DND-41 (cell line): ENCODE results near the gene XIRP2.

Source experiments
- ATAC-seq: fragments of 200-7000 bp; cut with Tn5 transposase; 3 replicates; pipeline ENCODE4 v1.9.1; 2021; ENCODE audit warnings: low read depth; ENCODE audit not compliant: insufficient read depth
- DNase-seq: peaks from one replicate; pipeline ENCODE4 v3.0.0-alpha.2; 2020
- H2AFZ ChIP-seq: 2 replicates; pipeline ENCODE4 v1.6.0; 2012; ENCODE audit warnings: low read depth, low read length
- H3K27ac ChIP-seq: 2 replicates; pipeline ENCODE4 v1.5.1; 2012; ENCODE audit warnings: low read length, inconsistent platforms
- H3K27me3 ChIP-seq: fragments of 200-600 bp; sonication (generic); 2 replicates; pipeline ENCODE4 v1.6.0; 2012; ENCODE audit warnings: low read length, mild to moderate bottlenecking, inconsistent platforms; ENCODE audit not compliant: insufficient read depth, poor library complexity
- H3K36me3 ChIP-seq: 2 replicates; pipeline ENCODE4 v1.5.1; 2012; ENCODE audit warnings: low read length, inconsistent platforms; ENCODE audit not compliant: insufficient read depth
- H3K4me1 ChIP-seq: 2 replicates; pipeline ENCODE4 v1.5.1; 2012; ENCODE audit warnings: mild to moderate bottlenecking, low read length; ENCODE audit not compliant: insufficient read depth
- H3K4me2 ChIP-seq: 2 replicates; pipeline ENCODE4 v1.6.0; 2012; ENCODE audit warnings: mild to moderate bottlenecking, moderate library complexity, low read length, inconsistent platforms; ENCODE audit not compliant: insufficient read depth
- H3K4me3 ChIP-seq, 2 experiments: fragments of 200-600 bp in 1 of 2; shearing (Covaris generic) in 1 of 2; 2 replicates each; pipeline ENCODE4 v1.5.1; 2012 to 2016; ENCODE audit warnings: inconsistent platforms in 2 of 2, low read length in 2 of 2, mild to moderate bottlenecking in 2 of 2, low read depth in 1 of 2, moderate library complexity in 1 of 2
- H3K79me2 ChIP-seq: 2 replicates; pipeline ENCODE4 v1.6.0; 2012; ENCODE audit warnings: low read length, inconsistent platforms; ENCODE audit not compliant: insufficient read depth
- H3K9ac ChIP-seq: 2 replicates; pipeline ENCODE4 v1.6.0; 2012; ENCODE audit warnings: low read depth, mild to moderate bottlenecking, inconsistent platforms, low read length, moderate library complexity
- H3K9me3 ChIP-seq: 2 replicates; pipeline ENCODE4 v1.5.1; 2012; ENCODE audit warnings: low read length, moderate library complexity, mild to moderate bottlenecking, inconsistent platforms; ENCODE audit not compliant: insufficient read depth, severe bottlenecking
- H4K20me1 ChIP-seq: 2 replicates; pipeline ENCODE4 v1.6.0; 2012; ENCODE audit warnings: low read length; ENCODE audit not compliant: insufficient read depth
- EZH2 ChIP-seq: IDR thresholded peaks from 3 replicates; pipeline ENCODE4 v1.6.1; 2012; ENCODE audit warnings: borderline replicate concordance, low read depth, mild to moderate bottlenecking, moderate library complexity, low read length, inconsistent platforms; ENCODE audit not compliant: severe bottlenecking
- TF ChIP-seq, protein P1 (sequence below): IDR thresholded peaks from 2 replicates; pipeline ENCODE4 v1.5.1; 2012; ENCODE audit warnings: borderline replicate concordance, low read length, moderate library complexity, mild to moderate bottlenecking; ENCODE audit not compliant: poor library complexity, severe bottlenecking; ENCODE audit errors: extremely low read depth

The XIRP2 gene, protein sequence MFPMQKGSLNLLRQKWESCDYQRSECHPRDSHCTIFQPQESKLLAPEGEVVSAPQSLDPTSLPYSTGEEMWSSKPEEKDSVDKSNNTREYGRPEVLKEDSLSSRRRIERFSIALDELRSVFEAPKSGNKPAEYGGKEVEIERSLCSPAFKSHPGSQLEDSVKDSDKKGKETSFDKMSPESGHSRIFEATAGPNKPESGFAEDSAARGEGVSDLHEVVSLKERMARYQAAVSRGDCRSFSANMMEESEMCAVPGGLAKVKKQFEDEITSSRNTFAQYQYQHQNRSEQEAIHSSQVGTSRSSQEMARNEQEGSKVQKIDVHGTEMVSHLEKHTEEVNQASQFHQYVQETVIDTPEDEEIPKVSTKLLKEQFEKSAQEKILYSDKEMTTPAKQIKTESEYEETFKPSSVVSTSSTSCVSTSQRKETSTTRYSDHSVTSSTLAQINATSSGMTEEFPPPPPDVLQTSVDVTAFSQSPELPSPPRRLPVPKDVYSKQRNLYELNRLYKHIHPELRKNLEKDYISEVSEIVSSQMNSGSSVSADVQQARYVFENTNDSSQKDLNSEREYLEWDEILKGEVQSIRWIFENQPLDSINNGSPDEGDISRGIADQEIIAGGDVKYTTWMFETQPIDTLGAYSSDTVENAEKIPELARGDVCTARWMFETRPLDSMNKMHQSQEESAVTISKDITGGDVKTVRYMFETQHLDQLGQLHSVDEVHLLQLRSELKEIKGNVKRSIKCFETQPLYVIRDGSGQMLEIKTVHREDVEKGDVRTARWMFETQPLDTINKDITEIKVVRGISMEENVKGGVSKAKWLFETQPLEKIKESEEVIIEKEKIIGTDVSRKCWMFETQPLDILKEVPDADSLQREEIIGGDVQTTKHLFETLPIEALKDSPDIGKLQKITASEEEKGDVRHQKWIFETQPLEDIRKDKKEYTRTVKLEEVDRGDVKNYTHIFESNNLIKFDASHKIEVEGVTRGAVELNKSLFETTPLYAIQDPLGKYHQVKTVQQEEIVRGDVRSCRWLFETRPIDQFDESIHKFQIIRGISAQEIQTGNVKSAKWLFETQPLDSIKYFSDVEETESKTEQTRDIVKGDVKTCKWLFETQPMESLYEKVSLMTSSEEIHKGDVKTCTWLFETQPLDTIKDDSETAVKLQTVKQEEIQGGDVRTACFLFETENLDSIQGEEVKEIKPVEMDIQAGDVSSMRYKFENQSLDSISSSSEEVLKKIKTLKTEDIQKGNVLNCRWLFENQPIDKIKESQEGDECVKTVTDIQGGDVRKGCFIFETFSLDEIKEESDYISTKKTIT (N-terminal part only)

DNA sequence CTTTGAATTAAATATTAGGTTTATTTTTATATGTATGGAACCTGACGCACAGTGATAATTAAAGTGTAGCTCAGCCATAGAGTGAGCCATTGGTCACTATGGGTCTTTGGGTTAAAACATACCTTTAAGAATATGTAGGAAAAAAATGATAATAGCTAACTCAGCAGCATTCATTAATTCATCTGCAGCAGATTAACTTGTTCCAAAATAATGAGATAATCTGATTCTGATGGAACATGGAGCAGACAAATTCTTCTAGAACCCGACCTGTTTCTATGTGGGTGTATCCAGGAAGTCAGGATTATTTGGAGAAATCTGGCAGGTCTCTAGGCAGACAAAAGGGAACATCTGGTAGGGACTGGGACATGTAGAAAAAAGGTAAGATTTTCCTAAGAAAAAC is at the start of gene XIRP2:
Gene XIRP2 (plus strand): TSS at position 301 of the 400 bp plus-strand sequence. CDS start 15,003 bp downstream, outside the sequence.
- Histone ChIP-seq H4K20me1 (no peaks in the 10 kb centered on the region), H3K27me3 (no peaks in the 10 kb centered on the region), H3K36me3 (no peaks in the 10 kb centered on the region), H3K27ac (no peak within 1 kb of the TSS), H3K4me3 (no peak within 1 kb of the TSS), H3K79me2 (no peaks in the 10 kb centered on the region), H3K4me2 (no peak within 1 kb of the TSS), H3K4me1 (no peaks in the 10 kb centered on the region), H3K9me3 (no peaks in the 10 kb centered on the region), H2AFZ (no peak within 1 kb of the TSS), H3K9ac (no peak within 1 kb of the TSS)
- DNase-seq: no peak
- TF ChIP-seq EZH2: no peak
- TF ChIP-seq, protein P1, sequence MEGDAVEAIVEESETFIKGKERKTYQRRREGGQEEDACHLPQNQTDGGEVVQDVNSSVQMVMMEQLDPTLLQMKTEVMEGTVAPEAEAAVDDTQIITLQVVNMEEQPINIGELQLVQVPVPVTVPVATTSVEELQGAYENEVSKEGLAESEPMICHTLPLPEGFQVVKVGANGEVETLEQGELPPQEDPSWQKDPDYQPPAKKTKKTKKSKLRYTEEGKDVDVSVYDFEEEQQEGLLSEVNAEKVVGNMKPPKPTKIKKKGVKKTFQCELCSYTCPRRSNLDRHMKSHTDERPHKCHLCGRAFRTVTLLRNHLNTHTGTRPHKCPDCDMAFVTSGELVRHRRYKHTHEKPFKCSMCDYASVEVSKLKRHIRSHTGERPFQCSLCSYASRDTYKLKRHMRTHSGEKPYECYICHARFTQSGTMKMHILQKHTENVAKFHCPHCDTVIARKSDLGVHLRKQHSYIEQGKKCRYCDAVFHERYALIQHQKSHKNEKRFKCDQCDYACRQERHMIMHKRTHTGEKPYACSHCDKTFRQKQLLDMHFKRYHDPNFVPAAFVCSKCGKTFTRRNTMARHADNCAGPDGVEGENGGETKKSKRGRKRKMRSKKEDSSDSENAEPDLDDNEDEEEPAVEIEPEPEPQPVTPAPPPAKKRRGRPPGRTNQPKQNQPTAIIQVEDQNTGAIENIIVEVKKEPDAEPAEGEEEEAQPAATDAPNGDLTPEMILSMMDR: no peak
- ATAC-seq: no peak

DNA sequence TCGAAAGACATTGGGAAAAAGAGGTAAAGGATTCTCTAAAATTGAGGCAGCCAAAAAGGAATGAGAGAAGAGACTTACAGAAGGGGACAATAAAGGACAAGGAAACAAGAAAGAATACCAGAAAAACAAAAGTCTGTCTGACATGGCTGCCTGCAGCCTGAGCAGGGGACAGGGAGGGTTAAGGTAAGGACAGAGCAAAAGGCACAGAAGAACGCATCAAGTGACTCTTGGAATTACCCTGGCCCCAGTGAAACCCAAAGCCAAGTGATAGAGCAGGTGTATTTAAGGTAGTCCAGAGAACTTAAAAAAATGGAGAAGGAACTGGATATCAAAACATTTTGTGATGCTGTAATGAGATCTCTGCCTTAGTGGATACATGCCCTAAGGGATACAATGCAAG is 47.1 kb upstream of the XIRP2 start:
- ATAC-seq (no peak), DNase-seq (no peak)
- no peaks in the 10 kb centered on the region for H3K27me3 ChIP-seq
- no peaks in the 10 kb centered on the region for H3K36me3 ChIP-seq
- H3K9ac ChIP-seq: no peak overlapping the region
- no peaks in the 10 kb centered on the region for H3K4me1 ChIP-seq
- H4K20me1 ChIP-seq: no peaks in the 10 kb centered on the region
- H3K4me3 ChIP-seq: no peak overlapping the region
- TF ChIP-seq, protein P1: no peak
- no peak for TF ChIP-seq EZH2
- no peak overlapping the region for H3K27ac ChIP-seq
- H3K79me2 ChIP-seq: no peaks in the 10 kb centered on the region
- no peaks in the 10 kb centered on the region for H3K9me3 ChIP-seq
- H3K4me2 ChIP-seq: no peak overlapping the region
- H2AFZ ChIP-seq: no peak overlapping the region

DNA sequence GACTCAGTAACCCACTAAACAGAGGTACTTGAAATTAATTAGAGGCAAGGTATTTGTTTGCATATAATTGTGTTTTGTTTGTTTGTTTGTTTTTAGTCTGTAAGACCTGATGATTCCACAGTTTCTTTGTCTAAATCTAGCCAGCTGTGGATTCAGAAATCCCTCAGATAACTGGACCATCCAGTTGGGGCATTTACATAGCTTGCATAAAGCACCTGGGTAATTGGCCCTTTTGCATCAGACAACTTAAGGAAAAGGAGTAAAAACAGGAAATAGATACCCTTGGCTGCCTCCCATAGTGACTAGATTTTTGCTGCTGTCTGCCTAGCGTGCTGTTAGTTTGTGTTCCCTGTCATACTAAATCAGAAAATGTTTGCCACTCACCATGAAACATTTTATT is 46.6 kb upstream of the XIRP2 start:
- H3K36me3 ChIP-seq: no peaks in the 10 kb centered on the region
- H2AFZ ChIP-seq: no peak overlapping the region
- H4K20me1 ChIP-seq: no peaks in the 10 kb centered on the region

More for the DNA sequence above, 46.6 kb upstream of the XIRP2 start:
- Histone ChIP-seq H3K4me2 (no peak overlapping the region), H3K9me3 (no peaks in the 10 kb centered on the region), H3K79me2 (no peaks in the 10 kb centered on the region), H3K27ac (no peak overlapping the region), H3K27me3 (no peaks in the 10 kb centered on the region), H3K4me3 (no peak overlapping the region), H3K9ac (no peak overlapping the region), H3K4me1 (no peaks in the 10 kb centered on the region)
- ATAC-seq (no peak), DNase-seq (no peak)
- TF ChIP-seq, protein P1: no peak
- no peak for TF ChIP-seq EZH2
